ENCODE data around the gene KIF26B.
"Not testable (repeated sequence)": the region's sequence is repeated elsewhere in the genome, so short reads cannot be mapped to it uniquely, and the experiment has no call there.

The KIF26B gene

GRCh38 chr1:245671349-245671748 lies 516.6 kb downstream of the KIF26B start:
- no peak for FAIRE-seq

- FAIRE-seq = no peak
Observed at GRCh38 chr1:245671966-245672767, 517.4 kb downstream of the KIF26B start.

- not testable (repeated sequence) for FAIRE-seq
Observed at GRCh38 chr1:245672836-245673656, 518.3 kb downstream of the KIF26B start.

- no peak for FAIRE-seq
Observed at GRCh38 chr1:245673881-245674414, 519.2 kb downstream of the KIF26B start.

- FAIRE-seq = no peak
Observed at GRCh38 chr1:245677461-245678240, 522.9 kb downstream of the KIF26B start.

- FAIRE-seq = no peak
Observed at GRCh38 chr1:245678860-245679411, 524.2 kb downstream of the KIF26B start.

- no peak for FAIRE-seq
Observed at GRCh38 chr1:245679821-245680780, 525.3 kb downstream of the KIF26B start.

GRCh38 chr1:245682638-245683628 lies 528.1 kb downstream of the KIF26B start:
- FAIRE-seq = no peak

GRCh38 chr1:245683676-245684075 lies 528.9 kb downstream of the KIF26B start:
- no peak for FAIRE-seq

GRCh38 chr1:245684166-245684565 lies 529.4 kb downstream of the KIF26B start:
- no peak for FAIRE-seq

- no peak for FAIRE-seq
Observed at GRCh38 chr1:245684571-245684970, 529.8 kb downstream of the KIF26B start.

GRCh38 chr1:245685111-245685810 lies 530.5 kb downstream of the KIF26B start:
- no peak for FAIRE-seq

GRCh38 chr1:245686006-245686405 lies 531.2 kb downstream of the KIF26B start:
- no peak for FAIRE-seq

- FAIRE-seq = no peak
Observed at GRCh38 chr1:245686446-245687030, 531.8 kb downstream of the KIF26B start.

- no peak for FAIRE-seq
Observed at GRCh38 chr1:245687152-245687635, 532.4 kb downstream of the KIF26B start.

GRCh38 chr1:245687636-245688535 lies 533.1 kb downstream of the KIF26B start:
- no peak for FAIRE-seq

Measured in endometrium (tissue), 2 donors.